Stomach (tissue), 9 donors: Measurements from ENCODE around the gene KLF13. TPM values are rescaled to one million over a fixed set of nuclear protein-coding genes. Genes with fewer than 3 reads are reported as not detected.

Experiments used
- DNase-seq, 2 donors: peaks; one replicate each; pipeline versions ENCODE4 v3.0.0 to v3.0.0-alpha.2; 2013 to 2019
- H3K27ac ChIP-seq, 5 donors: fragments of 200-600 bp in 4 of 5; sonication (generic) in 4 of 5; one replicate each; pipeline ENCODE4 v1.5.1; 2013 to 2019; ENCODE audit warnings: mild to moderate bottlenecking in 1 of 5, moderate library complexity in 1 of 5
- H3K27me3 ChIP-seq, 3 donors: fragments of 200-600 bp; sonication (generic); one replicate each; pipeline ENCODE4 v1.5.1; 2017 to 2019; ENCODE audit warnings: mixed run types in 1 of 3
- H3K36me3 ChIP-seq, 4 donors: fragments of 200-600 bp; sonication (generic); 1 replicate in 3 of 4; 2 replicates in 1 of 4; pipeline ENCODE4 v1.5.1; 2016 to 2019
- H3K4me1 ChIP-seq, 4 donors: fragments of 200-600 bp; sonication (generic); one replicate each; pipeline ENCODE4 v1.5.1; 2016 to 2019
- H3K4me3 ChIP-seq, 4 donors: fragments of 200-600 bp; sonication (generic) in 3 of 4; one replicate each; pipeline ENCODE4 v1.5.1; 2016 to 2019; ENCODE audit warnings: mild to moderate bottlenecking in 1 of 4
- H3K9me3 ChIP-seq, 4 donors: fragments of 200-600 bp; sonication (generic); one replicate each; pipeline ENCODE4 v1.5.1; 2016 to 2019
- CTCF ChIP-seq, 7 experiments: fragments of 450-650 bp in 4 of 7; fragments of 200-600 bp in 3 of 7; sonication (generic) in 3 of 7; IDR thresholded peaks; one replicate each; pipeline ENCODE4 v1.5.1; 2016 to 2019; ENCODE audit warnings: antibody characterized with exemption in 7 of 7, control low read depth in 2 of 7, mild to moderate bottlenecking in 1 of 7
- EP300 ChIP-seq: sonication (generic); formaldehyde crosslinking; IDR thresholded peaks from one replicate; pipeline ENCODE4 v1.6.1; 2017; ENCODE audit warnings: antibody characterized with exemption
- POLR2A ChIP-seq, 4 donors: fragments of 450-650 bp; IDR thresholded peaks; one replicate each; pipeline ENCODE4 v1.6.1; 2016; ENCODE audit warnings: antibody characterized with exemption in 4 of 4, control low read depth in 2 of 4, mild to moderate bottlenecking in 1 of 4, moderate library complexity in 1 of 4
- POLR2AphosphoS5 ChIP-seq, 3 donors: sonication (generic); formaldehyde crosslinking; IDR thresholded peaks; one replicate each; pipeline ENCODE4 v1.6.1; 2016; ENCODE audit warnings: antibody characterized with exemption in 3 of 3
- WGBS, 5 donors: extraction: QIAGEN DNeasy Blood & Tissue Kit in 3 of 5; methylation state at CpG; one replicate each; pipeline versions ENCODE4 v1.1.5 to v1.1.7; 2013 to 2018; 5-methylcytosine and 5-hydroxymethylcytosine counted together
- intact Hi-C: fragments of 100-400 bp; cut with DNase I; formaldehyde crosslinking; loops from one replicate; pipeline ENCODE4 v1.15.1; 2023; ENCODE audit warnings: low total_unique reads
- polyA plus RNA-seq, 3 donors: library from polyadenylated mRNA; stranded (reverse); fragments of 200-250 nt; gene quantifications; one replicate each; pipeline ENCODE4 v1.2.3, GENCODE V29; 2013
- total RNA-seq, 5 donors: library from RNA; depleted of rRNA; stranded (reverse); fragments of >200 nt; gene quantifications; one replicate each; pipeline versions ENCODE4 v1.1.0 to v1.2.3, GENCODE V29; 2014 to 2016
- donor health status: healthy with polysubstance abuse.
- donor health status: Bipolar disorder and iron deficiency.
- donor health status: healthy.

KLF13 gene
- total and polyA plus RNA-seq, 8 donors: 9.3 to 74.0 (median 33.3) TPM

- Histone ChIP-seq H3K27ac (peak overlapping the region; percentile 16 to 73 (median 72)), H3K36me3 (peaks cover 0 to 22% (median 14%) of the 10 kb centered on the region in 4 donors), H3K4me3 (no peak overlapping the region), H3K9me3 (no peaks in the 10 kb centered on the region), H3K4me1 (peaks cover 69 to 100% (median 89%) of the 10 kb centered on the region in 4 donors), H3K27me3 (no peaks in the 10 kb centered on the region)
- intact Hi-C loops: no loop called here
- peak in 1 of 2 donors; percentile 71 for DNase-seq
- no peak for TF ChIP-seq POLR2A (IDR thresholded peaks at IDR 0.05)
- no peak for TF ChIP-seq POLR2AphosphoS5 (IDR thresholded peaks at IDR 0.05)
- no peak for TF ChIP-seq CTCF (IDR thresholded peaks at IDR 0.05)
- WGBS, 5 donors: 67 to 75% (median 73%) methylated on average over 13 to 14 of the region's 14 CpGs
Measured at GRCh38 chr15:31347067-31347975, 20.7 kb downstream of the KLF13 start.

GRCh38 chr15:31347981-31348803, 21.6 kb downstream of the KLF13 start:
- H3K27me3 ChIP-seq: no peaks in the 10 kb centered on the region
- WGBS, 5 donors: 86 to 91% (median 88%) methylated on average over 16 to 19 of the region's 19 CpGs
- no peak overlapping the region for H3K4me3 ChIP-seq
- peaks cover 0 to 22% (median 14%) of the 10 kb centered on the region in 4 donors for H3K36me3 ChIP-seq
- no peaks in the 10 kb centered on the region for H3K9me3 ChIP-seq
- intact Hi-C loops: no loop called here
- TF ChIP-seq CTCF (IDR thresholded peaks at IDR 0.05) (no peak), POLR2AphosphoS5 (IDR thresholded peaks at IDR 0.05) (no peak), EP300 (no peak), POLR2A (IDR thresholded peaks at IDR 0.05) (no peak)
- peaks cover 72 to 100% (median 89%) of the 10 kb centered on the region in 4 donors for H3K4me1 ChIP-seq
- DNase-seq: no peak
- peak overlapping the region in 3 of 5 donors; percentile 72 to 73 (median 72) for H3K27ac ChIP-seq

DNA sequence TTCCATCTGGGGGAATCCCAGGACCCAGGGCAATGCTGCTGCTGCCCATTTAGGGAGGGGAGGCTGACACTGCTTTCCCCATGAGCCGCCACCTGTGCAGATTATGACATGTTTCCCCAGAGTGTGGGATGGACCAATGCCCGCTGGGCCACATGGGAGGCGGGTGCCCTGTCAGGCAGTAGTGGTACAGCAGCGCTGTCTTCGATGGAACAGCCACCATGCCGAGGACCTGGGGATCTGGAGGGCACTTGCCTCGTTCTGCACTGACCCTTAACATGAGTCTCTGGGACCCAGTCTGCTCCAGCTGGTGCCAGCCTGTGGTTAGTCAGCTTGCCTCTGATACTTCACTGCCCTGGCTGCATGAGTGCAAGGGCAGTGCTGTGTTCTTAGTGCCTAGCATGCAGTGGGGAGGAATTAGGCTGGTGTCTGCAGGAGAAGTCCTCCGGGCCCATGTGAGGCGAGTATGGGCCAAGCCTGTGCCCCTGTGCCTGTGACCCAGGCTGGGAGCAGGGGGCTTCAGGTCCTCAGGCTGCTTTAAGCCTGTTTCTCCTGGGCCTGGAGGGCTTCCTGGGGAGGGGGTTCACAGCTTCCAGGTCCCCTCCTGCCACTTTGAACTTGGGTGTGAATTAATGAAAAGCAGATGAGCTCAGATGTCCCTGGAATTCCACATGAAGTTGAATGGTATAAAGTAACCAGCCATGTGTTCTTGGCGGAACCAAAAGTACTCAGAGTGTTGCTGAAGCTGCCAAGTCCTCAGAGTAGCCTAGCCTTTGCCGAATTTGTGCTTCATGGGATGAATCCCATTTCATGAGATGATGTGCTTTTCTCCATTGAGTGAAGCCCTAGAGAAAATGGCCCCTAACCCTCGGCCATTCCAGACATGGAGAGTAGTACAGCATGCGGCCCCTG, 22.9 kb downstream of the KLF13 start:
- no peak for DNase-seq
- TF ChIP-seq EP300: no peak
- TF ChIP-seq CTCF (IDR thresholded peaks at IDR 0.05): no peak
- TF ChIP-seq POLR2A (IDR thresholded peaks at IDR 0.05): no peak
- no peak for TF ChIP-seq POLR2AphosphoS5 (IDR thresholded peaks at IDR 0.05)
- Histone ChIP-seq H3K4me3 (no peak overlapping the region), H3K4me1 (peaks cover 72 to 100% (median 89%) of the 10 kb centered on the region in 4 donors), H3K36me3 (peaks cover 0 to 22% (median 15%) of the 10 kb centered on the region in 4 donors), H3K27ac (peak overlapping the region in 3 of 5 donors; percentile 21 to 90 (median 73)), H3K9me3 (no peaks in the 10 kb centered on the region), H3K27me3 (no peaks in the 10 kb centered on the region)
- WGBS, 5 donors: 83 to 89% (median 89%) methylated on average over 11 to 13 of the region's 13 CpGs
- intact Hi-C loops: no loop called here
